NCI-H1092 (cell line): ENCODE results near the gene TTC33.
"Not testable (repeated sequence)": the region's sequence is repeated elsewhere in the genome, so short reads cannot be mapped to it uniquely, and the experiment has no call there.

ENCODE experiments used
- DNase-seq: peaks from one replicate; lab custom pipeline; 2025; lab: John Stamatoyannopoulos, UW

The TTC33 gene

DNA sequence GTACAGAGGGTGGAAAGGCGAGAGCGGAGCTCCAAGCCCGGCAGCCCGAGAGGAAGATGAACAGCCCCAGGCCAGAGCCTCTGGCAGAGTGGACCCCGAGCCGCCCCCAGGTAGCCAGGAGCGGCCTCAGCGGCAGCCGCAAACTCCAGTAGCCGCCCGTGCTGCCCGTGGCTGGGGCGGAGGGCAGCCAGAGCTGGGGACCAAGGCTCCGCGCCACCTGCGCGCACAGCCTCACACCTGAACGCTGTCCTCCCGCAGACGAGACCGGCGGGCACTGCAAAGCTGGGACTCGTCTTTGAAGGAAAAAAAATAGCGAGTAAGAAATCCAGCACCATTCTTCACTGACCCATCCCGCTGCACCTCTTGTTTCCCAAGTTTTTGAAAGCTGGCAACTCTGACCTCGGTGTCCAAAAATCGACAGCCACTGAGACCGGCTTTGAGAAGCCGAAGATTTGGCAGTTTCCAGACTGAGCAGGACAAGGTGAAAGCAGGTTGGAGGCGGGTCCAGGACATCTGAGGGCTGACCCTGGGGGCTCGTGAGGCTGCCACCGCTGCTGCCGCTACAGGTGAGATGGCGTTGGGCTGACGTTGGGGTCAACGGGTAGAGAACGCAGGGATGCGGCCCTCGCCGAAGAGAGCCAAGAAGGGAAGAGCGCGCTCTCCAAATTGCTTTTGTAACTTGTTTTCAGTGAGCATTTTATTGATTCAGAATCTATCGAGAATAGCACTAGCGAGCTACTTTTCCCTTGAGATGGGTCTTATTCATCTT, 75.7 kb downstream of the TTC33 start, which contains the start of gene PTGER4:
Gene PTGER4 (plus strand): TSS at position 3 of the 769 bp plus-strand sequence. CDS start 1,079 bp downstream, outside the sequence.
- no peak for DNase-seq

DNA sequence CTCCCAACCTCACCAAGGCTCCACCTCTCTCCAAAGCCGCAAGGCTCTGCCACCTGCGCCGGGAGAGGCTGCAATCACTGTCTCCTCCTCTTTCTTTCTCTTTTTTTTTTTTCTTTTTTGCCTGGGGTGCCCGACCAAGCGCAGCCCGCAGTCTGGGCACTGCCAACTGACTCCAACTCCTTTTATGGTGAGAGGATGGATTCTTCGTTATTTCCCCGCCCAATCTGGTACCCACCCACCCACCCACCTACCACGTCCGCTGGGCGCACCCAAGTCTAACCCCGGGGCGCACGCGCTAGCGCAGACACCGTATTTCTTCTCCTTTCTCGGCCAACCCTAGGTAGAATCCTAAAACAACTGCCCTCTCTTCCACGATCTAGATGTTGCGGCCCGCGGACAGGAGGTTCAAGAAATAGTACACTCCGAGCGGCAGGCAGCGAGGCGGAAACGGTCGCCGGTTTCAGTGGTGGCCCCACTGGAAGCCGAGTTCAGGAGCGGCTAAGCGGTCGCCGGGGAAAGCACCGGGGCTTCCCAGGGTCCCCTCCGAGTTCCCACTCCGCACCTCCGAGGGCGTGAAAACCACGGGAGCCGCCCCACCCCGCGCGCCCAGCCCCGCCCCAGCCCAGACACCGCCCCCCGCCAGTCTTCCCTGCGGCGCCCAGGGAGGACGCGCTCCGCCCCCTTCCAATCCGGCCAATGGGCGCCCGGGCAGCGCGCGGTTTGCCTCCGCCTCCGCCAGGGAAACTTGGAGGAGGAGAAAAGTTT, 76.4 kb downstream of the TTC33 start:
- no peak for DNase-seq

DNA sequence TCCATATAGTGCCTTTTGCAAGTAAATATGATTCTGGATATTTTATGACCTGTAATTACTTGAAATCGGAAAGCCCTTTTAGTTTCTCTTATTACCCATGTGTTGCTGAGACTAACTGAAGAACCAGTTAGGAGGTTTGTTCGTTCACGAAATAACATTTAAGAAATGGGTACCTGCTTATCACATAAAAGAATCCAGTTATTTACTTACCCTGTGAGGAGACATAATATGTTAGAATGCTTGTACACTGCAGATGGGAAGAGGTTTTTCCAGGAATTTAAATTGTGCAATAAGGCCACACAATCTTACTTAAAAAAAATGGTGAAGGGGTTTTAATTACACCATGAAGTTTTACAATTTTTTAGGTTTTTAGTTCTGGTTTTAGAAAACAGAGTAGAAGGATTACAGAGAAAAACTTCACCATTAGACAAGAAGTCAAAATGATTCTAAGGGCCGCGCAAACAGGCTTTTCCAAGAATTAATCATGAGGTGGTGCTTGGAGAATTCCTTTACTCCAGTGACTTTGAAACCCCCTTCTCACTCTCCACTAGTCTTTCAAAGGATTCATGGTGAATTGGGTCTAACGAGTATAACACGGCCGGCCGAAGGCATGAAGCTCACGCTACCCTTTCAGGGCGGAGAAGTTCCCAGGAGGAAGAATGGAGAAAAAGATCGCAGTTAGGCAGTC, 77.2 kb downstream of the TTC33 start:
- no peak for DNase-seq

DNA sequence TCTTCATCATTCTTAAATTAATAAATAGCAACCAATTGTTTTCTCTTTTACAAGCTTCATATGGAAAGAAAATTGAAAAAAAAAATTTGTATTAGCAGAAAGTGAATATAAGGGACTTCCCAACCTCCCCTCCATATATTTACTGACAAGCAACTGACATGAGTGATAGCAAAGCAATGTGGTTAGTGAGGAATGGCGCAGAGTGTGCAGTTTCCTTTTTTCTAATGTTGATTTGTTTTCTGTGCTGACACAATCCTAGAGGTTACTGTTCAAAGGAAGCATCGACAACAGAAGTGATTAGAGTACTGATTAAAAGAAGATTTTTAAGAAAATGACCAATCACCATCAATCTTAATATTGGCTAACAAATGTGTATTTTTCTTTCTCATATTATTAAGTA, 77.7 kb downstream of the TTC33 start:
- no peak for DNase-seq

DNA sequence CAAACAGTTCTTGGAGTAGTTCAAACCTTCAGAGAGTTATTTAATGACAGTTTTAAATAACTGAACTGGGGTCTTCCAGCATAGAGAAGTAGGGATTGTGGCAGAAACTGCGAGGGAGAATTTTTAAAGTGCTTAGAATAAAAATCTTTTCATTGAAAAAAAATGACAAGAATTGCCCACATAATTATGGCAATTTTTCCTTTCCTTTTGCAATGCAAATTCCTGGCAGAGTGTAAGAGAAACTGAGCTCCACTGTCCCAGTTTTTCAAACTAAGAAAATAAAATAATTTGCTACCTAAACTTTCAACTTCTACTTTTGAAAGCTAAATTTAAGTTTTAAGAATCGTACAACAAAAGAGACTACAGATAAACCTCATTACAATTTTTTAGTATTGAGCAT, 78.3 kb downstream of the TTC33 start:
- no peak for DNase-seq

DNA sequence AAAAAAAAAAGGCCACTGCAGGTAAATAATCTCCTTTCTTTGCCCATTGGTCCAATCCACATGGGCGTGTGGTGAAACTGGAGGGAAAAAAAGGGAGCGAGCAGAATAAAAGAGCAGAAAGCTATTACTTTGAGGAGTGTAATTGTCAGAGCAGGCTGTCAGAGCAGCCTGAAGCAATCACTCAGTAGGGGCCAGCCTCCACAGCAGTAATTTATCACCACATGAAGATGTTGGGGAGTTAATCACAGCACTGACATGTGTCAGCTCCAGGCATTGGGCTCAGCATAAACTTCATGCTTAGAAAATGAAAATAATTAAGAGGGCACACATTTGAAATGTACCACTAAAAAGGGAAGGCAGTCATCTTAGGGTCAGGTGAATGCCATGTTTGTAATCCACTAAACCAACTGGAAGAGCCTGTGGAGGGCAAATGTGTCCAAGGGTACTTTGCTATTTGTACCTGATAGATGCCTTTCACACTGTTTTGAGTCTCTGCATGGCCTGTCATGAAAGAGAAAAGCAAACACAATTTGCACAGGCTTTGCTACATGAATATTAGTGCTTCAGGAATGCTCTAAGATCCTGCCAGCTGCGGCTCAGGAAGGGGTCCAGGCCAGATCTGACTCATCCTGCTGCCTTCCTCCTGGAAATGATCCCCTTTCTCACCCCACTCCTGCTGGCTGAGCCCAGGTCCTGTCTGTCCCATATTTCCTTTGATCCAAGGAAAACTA, 79.0 kb downstream of the TTC33 start:
- DNase-seq, result no peak

DNA sequence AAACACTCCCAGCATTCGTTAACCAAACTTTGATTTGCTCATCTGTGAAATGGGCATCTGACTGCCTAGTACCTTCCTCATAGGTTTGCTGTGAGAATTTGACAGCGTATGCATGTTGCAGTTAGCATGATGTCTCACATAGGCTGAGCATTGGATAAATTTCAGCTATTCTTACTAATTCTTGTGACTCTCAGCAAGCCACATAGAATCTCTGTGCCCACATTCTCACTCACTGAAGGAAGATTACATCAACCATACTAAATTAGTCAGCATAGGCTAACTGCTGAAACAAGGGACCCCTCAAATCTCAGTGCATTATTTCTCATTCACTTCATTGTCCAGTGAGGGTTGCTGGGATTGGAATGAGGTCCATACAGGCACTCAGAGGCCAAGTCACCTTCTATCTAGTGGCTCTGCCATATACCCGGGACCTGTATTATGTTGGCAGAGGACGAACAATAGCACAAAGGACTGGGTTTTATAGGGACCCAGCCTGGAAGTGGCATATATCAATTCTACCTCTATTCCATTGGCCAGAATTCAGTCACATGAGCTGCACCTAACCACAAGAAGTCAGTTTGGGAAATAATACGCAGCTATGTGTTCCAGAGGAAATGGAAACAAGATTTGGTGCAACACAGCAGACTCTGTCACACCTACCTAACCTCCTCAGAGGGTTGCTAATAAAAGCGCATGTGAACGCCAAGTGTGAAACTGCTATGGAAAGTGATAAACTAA, 80.2 kb downstream of the TTC33 start:
- no peak for DNase-seq

DNA sequence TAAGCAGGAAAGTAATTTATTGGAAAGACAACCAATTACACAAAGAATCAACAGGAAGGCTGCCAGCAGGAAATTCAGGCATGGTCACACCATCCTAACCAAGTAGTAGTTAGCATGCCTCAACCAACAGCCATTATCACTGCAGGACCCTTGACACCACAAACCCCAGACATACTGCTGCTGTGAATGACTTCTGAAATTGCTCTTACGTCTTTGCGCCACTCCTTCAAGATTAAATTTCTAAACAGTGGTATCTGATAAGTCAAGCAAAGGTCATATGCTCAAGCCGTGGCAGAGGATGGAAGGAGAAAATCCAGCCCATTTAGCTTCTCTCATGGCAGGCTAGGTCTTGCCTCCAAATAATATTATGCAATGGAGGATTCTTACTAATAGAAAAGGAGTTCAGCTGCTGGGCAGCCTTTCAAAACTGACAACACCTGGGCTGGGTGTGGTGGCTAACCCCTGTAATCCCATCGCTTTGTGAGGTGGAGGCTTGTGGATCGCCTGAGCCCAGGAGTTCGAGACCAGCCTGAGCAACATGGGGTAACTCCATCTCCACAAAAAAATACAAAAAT, 81.0 kb downstream of the TTC33 start:
- DNase-seq, result no peak

DNA sequence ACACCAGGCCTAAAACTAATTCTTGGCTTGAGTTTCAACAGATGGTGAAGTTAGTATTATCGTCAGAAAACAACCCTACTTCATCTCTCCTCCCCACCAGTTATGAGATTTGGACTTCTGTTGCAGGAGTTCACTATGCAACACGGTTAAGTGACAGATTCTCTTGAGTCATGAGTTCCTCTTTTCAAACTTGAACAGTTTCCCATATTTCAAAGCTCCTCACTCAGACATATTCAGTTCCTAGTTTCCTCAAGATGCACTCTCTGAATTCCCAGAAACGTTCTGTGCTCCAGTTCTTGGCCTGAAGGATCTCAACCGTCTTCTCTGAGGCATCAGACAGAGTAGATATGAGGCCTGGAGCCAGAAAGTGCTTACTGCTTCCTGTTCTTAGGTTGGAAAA, 83.3 kb downstream of the TTC33 start:
- no peak for DNase-seq

DNA sequence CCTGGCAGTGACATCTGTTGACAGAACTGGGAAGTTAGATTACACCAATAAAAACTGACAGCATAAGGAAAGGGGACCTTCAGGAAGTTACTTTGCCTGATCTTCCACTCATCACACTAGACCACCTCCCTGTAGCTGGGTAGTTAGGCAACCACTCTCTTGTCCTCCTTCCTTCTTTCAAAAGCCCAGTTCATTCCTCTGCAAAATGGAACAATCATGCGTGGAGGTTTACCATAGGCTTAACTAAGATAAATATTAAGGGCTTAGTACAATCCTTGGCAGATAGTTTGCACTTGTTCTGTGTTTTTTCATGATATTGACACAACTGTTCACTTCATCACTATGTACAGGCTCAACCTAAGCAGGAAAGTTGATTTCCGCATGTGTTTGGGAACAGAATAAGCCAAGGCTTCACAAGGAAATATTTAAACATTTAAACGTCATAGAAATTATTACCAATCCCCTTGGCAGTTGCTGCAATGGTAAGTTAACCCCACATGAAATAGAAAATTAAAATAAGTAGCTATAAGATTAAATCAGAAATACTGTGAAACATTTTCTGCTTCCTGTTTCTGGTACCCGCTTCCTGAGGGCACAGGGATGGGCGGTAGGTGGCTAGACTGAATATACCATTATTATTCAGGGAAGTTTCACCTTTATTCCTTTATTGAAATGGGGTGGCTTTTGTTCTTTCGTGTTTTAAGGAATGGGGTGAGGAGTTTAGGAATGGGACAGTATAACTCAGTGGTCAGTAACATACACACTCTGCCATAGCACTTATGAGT, 86.0 kb downstream of the TTC33 start:
- no peak for DNase-seq

DNA sequence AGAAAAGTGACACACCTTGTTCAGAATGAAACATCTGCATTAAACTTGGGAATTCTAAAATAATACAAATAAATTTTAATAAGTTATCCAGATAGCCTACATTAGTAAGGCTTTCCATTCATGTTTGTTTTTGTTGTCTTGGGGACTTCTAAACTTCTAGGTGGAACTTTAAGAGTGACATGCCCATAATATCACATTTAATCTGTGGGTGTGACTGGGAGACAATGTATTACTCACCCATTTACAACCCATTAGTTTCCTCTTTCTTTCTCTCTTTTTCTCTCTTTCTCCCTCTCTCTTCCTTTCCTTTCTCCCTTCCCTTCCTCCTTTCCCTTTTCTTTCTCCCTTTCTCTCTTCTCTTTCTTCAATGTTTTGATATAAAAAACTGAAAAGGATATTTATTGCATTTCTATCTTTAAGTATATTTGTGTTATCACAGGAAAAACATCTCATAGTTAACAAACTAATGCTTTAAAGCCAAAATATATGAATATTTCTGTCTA, 88.5 kb downstream of the TTC33 start:
- DNase-seq, result no peak

DNA sequence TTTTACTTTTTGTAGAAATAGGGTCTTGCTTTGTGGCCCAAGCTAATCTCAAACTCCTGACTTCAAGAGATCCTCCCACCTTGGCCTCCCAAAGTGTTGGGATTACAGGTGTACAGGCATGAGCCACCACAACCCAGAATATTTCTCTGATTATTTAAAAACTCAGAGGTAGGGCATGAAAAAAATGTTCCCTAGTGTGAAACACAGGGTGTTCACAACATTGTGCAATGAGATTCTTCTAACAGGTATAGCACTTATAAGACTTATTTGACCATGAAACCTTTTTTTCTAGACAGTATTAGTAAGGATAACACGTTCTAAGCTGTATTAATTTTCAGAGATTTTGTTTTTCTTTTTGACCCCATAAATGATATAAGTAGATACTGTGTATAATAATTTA, 89.1 kb downstream of the TTC33 start:
- DNase-seq, result no peak

DNA sequence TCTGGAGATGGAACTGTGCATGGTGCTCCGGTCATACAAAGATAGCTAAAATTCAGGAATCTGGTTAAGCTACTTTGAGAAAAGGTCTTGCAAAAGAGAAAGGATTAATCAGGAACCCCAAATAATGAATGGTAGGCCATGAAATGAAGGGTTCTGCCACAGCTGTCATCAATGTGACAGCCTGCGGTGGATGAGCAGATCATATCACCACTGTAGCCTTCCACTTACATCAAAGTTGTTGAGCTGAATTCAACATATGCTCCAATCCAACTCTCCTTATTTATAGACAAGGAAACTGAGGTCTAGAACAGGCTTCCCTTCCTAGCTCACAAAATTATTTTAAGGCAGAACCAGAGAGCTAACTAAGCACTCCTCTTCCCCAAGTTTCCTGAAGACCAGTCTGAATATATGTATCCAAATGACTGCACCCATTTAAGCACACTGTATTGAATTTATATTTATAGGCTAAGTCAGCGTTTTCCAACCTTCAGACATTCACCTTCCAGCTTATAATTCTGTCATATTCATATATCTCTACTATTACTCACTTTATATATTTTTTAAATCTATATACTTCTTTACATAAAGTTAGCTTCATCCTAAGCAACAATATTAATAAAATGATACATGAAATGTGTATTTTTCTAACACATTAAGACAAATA, 90.0 kb downstream of the TTC33 start:
- no peak for DNase-seq

DNA sequence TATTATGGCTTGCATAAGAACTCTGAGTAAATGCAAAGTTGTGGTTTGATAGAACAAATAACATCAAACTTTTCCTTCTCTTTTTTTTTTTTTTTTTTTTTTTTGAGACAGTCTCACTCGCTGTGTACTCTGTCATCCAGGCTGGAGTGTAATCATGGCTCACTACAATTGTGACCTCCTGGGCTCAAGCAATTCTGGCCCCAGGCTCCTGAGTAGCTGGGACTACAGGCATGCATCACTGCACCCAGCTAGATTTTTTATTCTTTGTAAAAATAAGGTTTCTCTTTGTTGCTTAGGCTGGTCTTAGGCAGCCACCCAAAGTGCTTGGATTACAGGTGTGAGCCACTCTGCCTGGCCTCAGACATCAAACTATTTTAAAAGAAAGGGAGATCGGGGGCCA, 95.0 kb downstream of the TTC33 start:
- no peak for DNase-seq

DNA sequence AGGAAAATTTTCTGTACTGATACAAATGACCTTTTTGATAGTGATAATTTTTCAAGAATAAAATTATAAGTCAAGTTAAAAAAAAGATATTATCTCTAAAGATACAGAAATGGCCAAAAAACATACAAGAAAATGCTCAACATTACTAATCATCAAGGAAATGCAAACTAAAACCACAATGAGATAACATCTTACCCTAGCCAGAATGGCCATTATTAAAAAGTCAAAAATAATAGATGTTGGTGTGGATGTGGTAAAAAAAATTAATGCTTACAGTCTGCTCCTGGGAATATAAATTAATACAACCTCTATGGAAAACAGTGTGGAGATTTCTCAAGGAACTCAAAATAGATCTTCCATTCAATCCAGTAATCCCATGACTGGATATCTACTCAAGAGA, 99.0 kb downstream of the TTC33 start:
- DNase-seq, result no peak

DNA sequence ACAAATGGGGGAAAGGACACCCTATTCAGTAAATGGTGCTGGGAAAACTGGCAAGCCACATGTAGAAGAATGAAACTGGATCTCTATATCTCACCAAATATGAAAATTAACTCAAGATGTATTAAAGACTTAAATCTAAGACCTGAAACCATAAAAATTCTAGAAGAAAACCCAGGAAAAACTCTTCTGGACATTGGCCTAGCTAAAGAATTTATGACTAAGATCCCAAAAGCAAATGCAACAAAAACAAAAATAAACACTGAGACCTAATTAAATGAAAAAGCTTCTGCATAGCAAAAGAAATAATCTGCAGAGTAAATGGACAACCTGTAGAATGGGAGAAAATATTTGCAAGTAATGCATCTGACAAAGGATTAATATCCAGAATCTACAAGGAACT, 99.7 kb downstream of the TTC33 start:
- DNase-seq, result not testable (repeated sequence)

DNA sequence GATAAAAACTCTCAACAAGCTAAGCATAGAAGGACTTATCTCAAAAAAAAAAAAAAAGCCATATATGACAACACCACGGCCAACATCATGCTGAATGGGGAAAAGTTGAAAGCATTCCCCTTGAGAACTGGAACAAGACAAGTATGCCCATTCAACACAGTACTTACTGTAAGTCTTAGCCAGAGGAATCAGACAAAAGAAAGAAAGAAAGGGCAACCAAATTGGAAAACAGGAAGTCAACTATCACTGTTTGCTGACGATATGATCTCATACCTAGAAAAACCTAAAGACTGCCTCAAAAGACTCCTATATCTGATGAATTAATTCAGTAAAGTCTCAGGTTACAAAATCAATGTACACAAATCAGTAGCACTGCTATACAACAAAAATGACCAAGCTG, 100.6 kb downstream of the TTC33 start:
- DNase-seq, result no peak

DNA sequence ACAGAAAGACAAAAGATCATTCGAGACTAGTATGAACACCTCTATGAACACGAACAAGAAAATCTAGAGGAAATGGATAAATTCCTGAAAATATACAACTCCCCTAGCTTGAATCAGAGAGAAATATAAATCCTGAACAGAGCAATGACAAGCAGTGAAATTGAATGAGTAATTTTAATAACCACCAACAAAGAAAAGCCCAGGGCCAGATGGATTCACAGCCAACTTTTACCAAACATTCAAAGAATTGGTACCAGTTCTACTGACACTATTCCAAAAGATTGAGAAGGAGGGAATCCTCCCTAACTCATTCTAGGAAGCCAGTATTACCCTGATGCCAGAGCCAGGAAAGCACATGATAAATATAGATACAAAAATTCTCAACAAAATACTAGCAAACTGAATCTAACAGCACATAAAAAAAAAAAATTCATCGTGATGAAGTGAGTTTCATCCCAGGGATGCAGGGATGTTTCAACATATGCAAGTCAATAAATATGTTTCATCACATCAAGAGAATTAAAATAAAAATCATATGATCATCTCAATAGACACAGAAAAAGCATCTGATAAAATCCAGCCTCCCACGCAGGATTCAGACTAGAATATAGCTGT, 101.3 kb downstream of the TTC33 start:
- no peak for DNase-seq
